ENCODE results near the gene PLCB1.

PLCB1 gene

DNA sequence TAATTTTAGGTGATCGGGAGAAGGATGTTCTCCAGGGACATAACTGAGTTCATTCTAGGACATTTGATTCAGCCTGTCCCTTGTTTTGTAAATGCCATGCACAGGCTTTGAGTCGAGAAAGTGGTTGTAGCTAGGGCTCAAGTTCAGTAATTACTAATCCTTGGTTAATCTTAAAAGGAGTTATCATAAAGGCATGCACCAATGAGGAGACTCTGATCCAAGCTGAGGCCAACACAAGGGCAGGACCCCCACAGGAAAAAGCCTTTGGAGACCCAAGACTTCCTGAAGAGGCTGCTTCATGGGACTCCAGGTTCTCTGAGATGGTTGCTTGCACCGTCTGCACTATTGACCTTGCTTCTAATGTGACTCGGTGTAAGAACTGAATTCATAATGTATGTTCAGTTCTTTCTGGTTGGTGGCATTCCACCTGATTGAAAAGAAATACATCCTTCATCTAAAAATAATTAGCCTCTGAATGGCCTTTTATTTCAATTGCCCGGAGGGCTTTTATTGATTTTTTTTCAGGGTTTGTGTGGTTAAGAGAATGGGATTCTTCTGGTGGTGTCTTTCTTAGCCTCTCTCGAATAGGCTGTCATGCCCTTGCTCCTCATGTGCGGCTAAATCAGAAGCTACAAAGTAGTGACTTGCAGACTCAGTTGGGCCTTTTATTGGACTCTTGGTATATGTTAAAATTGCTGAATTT is 735.1 kb downstream of the PLCB1 start:
- no peak for TF ChIP-seq MYC (IDR thresholded peaks at IDR 0.05; ENCODE audit: low read depth, low read length)
- TF ChIP-seq POLR2A (IDR thresholded peaks at IDR 0.05; ENCODE audit: extremely low read depth, insufficient read length), result no peak
- TF ChIP-seq, protein P1, sequence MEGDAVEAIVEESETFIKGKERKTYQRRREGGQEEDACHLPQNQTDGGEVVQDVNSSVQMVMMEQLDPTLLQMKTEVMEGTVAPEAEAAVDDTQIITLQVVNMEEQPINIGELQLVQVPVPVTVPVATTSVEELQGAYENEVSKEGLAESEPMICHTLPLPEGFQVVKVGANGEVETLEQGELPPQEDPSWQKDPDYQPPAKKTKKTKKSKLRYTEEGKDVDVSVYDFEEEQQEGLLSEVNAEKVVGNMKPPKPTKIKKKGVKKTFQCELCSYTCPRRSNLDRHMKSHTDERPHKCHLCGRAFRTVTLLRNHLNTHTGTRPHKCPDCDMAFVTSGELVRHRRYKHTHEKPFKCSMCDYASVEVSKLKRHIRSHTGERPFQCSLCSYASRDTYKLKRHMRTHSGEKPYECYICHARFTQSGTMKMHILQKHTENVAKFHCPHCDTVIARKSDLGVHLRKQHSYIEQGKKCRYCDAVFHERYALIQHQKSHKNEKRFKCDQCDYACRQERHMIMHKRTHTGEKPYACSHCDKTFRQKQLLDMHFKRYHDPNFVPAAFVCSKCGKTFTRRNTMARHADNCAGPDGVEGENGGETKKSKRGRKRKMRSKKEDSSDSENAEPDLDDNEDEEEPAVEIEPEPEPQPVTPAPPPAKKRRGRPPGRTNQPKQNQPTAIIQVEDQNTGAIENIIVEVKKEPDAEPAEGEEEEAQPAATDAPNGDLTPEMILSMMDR (IDR thresholded peaks at IDR 0.05; ENCODE audit: low read depth, low read length), result no peak
- TF ChIP-seq, protein P2, sequence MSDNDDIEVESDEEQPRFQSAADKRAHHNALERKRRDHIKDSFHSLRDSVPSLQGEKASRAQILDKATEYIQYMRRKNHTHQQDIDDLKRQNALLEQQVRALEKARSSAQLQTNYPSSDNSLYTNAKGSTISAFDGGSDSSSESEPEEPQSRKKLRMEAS (IDR thresholded peaks at IDR 0.05; ENCODE audit: low read depth, low read length), result no peak
- H3K4me3 ChIP-seq (ENCODE audit: low read depth, low read length), result no peak overlapping the region
- no peak for DNase-seq (ENCODE audit: low read depth)

DNA sequence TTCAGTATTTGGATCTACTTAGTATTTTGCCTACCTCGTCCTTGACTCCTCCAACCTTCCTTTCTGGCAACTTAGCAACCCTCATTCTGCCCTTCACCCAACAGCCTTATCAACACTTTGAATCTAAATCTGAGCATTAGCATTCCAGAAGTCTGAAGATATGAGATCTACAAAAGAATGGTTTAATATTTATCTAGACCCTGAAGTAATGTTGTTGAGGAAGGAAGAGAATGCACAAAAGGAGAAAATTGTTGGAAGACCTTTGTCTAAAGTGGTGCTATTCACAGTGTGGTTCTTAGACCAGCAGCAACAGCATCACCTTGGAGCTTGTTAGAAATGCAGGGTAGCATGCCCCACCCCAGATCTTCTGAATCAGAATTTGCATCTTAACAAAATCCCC is 738.6 kb downstream of the PLCB1 start:
- TF ChIP-seq POLR2A (IDR thresholded peaks at IDR 0.05; ENCODE audit: extremely low read depth, insufficient read length) (no peak), MYC (IDR thresholded peaks at IDR 0.05; ENCODE audit: low read depth, low read length) (no peak)
- TF ChIP-seq, protein P2 (IDR thresholded peaks at IDR 0.05; ENCODE audit: low read depth, low read length), result no peak
- TF ChIP-seq, protein P1 (IDR thresholded peaks at IDR 0.05; ENCODE audit: low read depth, low read length), result no peak
- no peak for DNase-seq (ENCODE audit: low read depth)
- H3K4me3 ChIP-seq (ENCODE audit: low read depth, low read length), result no peak overlapping the region

DNA sequence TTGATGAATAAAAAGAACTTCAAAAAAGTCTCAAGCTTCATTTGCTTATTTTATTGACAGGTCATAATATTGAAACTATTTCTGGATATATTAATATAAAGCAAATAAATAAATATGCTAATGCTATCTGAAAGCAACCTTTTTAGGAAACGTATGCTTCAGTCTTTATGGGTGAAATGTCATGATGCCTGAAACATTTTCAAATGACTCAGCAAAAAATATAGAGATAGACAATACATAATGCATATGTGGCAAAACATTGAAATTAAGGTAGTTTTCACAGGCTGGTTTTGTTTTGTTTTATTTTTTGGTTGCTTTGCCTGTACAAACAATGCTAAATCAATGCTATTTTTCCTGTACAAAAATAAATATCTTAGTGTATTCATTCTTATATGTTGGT is 742.4 kb downstream of the PLCB1 start:
- no peak overlapping the region for H3K4me3 ChIP-seq (ENCODE audit: low read depth, low read length)
- TF ChIP-seq, protein P2 (IDR thresholded peaks at IDR 0.05; ENCODE audit: low read depth, low read length), result no peak
- TF ChIP-seq MYC (IDR thresholded peaks at IDR 0.05; ENCODE audit: low read depth, low read length), result no peak
- no peak for TF ChIP-seq POLR2A (IDR thresholded peaks at IDR 0.05; ENCODE audit: extremely low read depth, insufficient read length)
- TF ChIP-seq, protein P1 (IDR thresholded peaks at IDR 0.05; ENCODE audit: low read depth, low read length), result no peak
- DNase-seq (ENCODE audit: low read depth), result no peak

DNA sequence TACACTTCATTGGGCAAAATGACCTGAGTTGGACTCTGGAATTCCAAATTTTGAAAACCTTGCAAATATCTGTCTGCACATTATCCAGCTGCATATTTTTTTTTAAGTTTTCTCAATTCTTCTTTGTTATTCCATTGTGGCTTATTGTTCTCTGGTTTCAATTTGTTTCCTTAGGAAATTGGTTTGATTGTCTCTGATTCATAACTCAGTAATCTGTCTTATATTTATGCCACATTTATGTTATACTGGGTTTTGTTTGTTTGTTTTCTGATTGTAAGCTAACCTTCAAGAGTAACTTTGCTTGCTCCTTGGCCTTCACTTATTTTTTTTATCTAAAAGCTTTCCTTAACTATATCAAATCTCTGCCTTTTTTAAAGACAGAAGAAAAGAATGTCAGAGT is 743.5 kb downstream of the PLCB1 start:
- DNase-seq (ENCODE audit: low read depth), result no peak

DNA sequence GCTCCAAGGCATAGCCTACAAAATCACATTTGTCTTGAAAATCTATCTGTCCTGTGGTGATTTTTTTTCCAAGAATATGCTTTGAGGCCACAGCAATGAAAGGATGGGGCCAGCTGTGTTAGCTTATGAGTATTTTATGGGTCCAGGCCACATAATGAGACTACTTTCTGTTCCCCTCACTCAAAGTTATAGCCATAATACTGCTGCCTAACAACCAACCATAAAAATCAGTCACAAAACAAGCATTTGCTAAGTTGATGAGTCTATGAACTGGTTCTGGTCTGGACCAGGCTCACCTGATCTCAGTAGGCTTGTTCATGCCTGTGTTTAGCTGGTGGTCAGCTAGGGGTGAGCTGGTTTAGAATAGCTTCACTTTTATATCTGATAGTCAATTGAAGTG is 744.3 kb downstream of the PLCB1 start:
- no peak overlapping the region for H3K4me3 ChIP-seq (ENCODE audit: low read depth, low read length)
- TF ChIP-seq, protein P1 (IDR thresholded peaks at IDR 0.05; ENCODE audit: low read depth, low read length), result no peak
- TF ChIP-seq, protein P2 (IDR thresholded peaks at IDR 0.05; ENCODE audit: low read depth, low read length), result no peak
- no peak for TF ChIP-seq POLR2A (IDR thresholded peaks at IDR 0.05; ENCODE audit: extremely low read depth, insufficient read length)
- TF ChIP-seq MYC (IDR thresholded peaks at IDR 0.05; ENCODE audit: low read depth, low read length), result no peak
- DNase-seq (ENCODE audit: low read depth), result no peak

More for the DNA sequence above, 743.5 kb downstream of the PLCB1 start:
- TF ChIP-seq, protein P1 (IDR thresholded peaks at IDR 0.05; ENCODE audit: low read depth, low read length), result no peak
- TF ChIP-seq, protein P2 (IDR thresholded peaks at IDR 0.05; ENCODE audit: low read depth, low read length), result no peak
- no peak for TF ChIP-seq MYC (IDR thresholded peaks at IDR 0.05; ENCODE audit: low read depth, low read length)
- TF ChIP-seq POLR2A (IDR thresholded peaks at IDR 0.05; ENCODE audit: extremely low read depth, insufficient read length), result no peak
- no peak overlapping the region for H3K4me3 ChIP-seq (ENCODE audit: low read depth, low read length)
